Fibroblast of peridontal ligament (primary cell): Measurements from ENCODE around the gene SORBS1.

Source experiments
- DNase-seq: peaks from one replicate; pipeline ENCODE4 v3.0.0-alpha.2; 2010; ENCODE audit errors: extremely low read depth

SORBS1 gene

DNA sequence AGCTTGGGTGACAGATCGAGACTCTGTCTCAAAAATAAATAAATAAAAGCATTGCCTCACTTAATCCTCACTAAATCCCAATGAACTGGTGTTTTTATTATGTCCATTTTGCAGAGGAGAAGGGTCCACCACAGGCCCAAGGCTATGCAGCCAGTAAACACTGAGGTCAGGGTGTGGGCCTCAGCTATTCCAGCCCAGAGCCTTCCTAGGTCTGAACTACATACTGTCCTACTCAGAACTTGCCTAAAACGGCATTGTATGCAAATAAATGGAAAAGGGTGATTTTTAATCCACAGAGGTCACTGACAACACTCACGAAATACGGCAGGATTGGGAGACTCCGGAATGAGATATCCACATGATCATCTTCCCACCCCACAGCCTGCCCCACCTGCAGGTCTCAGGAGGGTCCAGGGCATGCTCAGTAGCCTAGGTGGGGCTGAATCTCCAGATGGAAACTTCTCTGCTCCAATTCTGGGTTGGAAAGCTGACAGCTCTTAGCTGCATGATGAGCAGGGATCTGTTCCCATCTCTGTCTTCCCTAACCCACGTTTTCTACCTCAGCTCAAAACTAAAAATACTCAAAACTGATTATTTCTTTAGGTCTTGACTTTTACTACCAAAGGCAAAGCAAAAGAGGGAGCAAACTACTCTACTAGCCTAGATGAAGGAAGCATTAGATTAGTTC is 121.0 kb downstream of the SORBS1 start:
- no peak for DNase-seq

DNA sequence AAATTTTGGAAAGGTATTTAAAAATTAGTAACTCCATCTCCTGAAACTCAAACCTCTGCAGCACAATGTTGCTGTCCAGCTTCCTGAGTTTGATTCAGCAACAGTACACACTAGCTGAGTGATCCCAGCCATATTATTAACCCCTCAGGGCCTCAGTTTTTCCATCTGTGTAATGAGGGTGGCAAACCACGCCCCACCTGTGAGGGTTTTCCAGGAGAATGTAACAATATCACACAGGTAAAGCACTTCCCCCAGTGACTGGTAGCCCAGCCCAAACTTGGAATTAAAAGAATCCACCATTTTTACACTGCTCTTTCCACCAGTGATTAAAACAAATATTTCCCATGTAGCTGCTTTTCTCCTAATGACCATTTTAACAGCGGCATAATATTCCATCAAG is 122.4 kb downstream of the SORBS1 start:
- DNase-seq, result no peak

DNA sequence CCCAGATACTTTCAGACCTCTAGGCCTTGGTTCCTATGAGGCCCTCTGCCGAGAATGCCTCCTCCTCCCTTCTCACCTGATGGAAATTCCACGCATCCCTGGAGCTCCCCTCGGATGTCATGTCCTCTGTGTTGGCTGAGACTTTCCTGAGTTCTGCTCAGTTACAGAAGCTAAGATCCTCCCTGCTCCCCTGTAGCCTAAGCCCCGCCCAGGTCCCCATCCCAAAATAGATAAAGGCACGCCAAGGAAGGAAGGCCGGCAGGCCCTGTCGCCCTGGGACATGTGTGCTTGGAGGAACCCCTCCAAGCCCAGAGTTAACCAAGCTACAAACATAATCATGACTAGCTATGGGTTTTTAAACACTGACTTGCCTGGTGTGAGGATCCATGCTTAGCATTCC is 123.5 kb downstream of the SORBS1 start:
- no peak for DNase-seq

GRCh38 chr10:95435548-95436279 is 125.5 kb downstream of the SORBS1 start:
- no peak for DNase-seq

DNA sequence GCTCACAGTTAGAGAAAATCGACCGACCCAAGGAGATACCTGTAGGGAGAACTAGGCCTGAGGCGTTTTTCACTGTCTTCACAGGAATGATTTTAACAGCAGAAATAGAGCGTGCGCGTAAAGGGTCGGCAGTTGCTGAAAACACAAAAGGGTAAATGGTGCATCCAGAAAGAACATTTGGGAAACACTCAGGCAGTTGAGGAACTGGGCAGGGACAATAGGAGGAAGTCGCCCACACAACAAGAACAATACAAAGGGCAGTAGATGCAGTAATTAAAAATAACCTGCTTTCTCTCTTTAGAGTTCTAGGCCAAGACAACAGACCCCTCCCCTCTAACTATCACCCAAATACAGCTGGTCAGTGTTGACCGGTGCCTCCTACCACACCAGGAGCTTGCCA is 126.6 kb downstream of the SORBS1 start:
- DNase-seq, result no peak

GRCh38 chr10:95431900-95432342 is 129.2 kb downstream of the SORBS1 start:
- no peak for DNase-seq

DNA sequence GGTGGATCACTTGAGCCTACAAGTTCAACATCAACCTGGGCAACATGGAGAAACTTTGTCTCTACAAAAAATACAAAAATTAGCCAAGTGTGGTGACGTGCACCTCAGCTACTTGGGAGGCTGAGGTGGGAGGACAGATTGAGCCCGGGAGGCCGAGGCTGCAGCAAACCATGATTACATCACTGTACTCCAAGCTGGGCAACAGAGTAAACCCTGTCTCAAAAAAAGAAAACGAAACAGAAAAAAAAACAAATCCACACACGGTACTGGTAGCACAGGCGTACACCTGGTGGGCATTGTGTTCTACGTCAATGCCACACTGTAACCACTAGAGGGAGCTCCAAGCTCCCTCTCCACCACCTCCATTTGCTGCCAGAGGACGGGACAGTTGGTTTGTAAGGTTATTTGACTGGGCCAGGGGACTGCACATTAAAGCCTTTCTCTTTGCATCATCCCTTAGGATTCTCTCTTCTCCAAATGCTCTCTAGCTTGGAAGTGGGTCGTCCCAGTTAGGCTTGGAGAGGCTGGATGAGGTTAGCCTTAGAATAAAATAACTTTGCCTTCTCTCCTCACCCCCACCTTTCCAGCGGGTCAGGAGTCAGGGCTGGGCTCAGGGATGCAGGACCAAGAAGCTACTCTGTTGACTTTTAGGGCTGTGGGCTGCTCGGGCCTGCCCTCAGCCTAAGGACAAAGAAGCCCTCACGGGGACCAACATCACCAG is 130.8 kb downstream of the SORBS1 start:
- peak; percentile 59 for DNase-seq

- DNase-seq, result no peak
Observed at GRCh38 chr10:95429639-95430038, 131.5 kb downstream of the SORBS1 start.

- no peak for DNase-seq
Observed at GRCh38 chr10:95428701-95429100, 132.5 kb downstream of the SORBS1 start.

GRCh38 chr10:95426482-95426881 is 134.7 kb downstream of the SORBS1 start:
- no peak for DNase-seq

GRCh38 chr10:95425592-95426465 is 135.3 kb downstream of the SORBS1 start:
- no peak for DNase-seq

DNA sequence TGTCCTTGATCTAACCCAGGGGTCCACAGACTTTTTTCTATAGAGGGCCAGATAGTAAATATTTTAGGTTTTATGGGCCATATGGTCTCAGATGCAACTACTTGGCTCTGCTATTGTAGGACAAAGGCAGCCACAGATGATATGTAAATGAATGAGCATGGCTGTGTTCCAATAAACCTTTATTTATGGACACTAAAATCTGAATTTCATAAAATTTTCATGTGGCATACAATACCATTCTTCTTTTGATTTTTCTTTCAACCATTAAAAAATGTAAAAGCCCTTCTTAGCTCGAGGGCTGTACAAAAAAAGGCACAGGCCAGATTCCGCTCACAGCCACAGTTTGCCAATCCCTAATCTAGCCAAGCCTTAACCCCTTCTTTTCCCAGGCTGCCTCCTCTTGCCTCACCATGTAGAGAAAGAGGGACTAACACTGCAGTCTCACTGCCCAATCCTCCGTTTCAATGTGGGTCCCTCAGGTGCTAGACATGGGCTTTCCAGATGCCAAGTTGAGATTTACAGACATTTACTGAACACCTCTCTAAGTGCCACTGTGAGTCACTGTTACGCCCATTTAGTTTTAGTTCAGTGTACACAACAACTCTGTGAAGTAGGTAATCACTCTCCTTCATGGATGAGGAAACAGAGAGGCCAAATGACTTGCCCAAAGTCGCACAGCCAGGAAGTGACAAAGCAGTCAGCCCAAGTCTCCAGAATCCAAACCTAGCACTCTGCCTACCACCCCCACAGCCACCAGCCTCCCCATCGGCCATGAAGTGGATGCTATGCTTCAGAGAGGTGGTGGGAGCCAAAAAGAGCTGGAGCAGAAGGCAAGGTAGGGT is 137.8 kb downstream of the SORBS1 start:
- no peak for DNase-seq

GRCh38 chr10:95422233-95422632 is 138.9 kb downstream of the SORBS1 start:
- no peak for DNase-seq

- DNase-seq, result no peak
Observed at GRCh38 chr10:95421782-95422181, 139.4 kb downstream of the SORBS1 start.

DNA sequence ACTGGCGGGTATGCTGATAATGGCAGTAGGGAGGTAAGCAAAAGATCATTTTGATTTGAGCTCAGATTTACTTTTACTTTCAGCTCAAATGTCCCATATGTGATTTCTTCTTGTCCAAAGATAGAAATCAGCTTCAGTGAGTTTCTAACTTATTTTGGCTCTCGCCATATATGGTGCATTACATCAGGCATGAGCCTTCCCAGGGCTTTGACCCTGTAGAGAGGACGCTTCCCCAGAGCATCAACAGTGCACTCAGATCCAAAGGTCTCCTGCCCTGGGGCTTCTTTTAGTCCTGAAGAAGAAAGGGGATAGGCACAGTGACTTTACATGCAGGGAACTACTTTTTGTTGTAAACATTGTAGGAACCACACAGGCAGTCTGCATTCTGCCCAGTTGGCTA is 141.8 kb downstream of the SORBS1 start:
- no peak for DNase-seq

GRCh38 chr10:95416973-95417372 is 144.2 kb downstream of the SORBS1 start:
- DNase-seq, result no peak

DNA sequence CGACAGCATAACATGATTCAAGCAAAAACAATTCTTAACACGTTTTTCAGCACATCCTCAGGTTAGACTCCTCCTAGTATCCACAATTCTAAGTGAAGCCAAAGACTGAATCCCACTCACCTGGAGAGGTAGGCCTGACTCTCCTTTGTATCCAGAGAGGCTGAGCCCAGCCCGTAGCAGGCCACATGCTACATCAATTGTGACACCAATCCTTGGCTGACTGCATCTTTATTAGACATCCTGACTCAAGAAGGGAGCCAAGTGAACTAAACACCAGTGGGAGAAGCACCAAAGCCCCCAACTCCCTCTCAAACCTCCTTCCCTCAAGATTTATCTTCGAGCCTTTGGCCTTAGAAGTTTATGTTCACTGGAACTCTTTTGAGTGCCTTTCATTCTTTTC is 144.9 kb downstream of the SORBS1 start:
- DNase-seq, result no peak

- no peak for DNase-seq
Observed at GRCh38 chr10:95415621-95416031, 145.5 kb downstream of the SORBS1 start.

- DNase-seq, result no peak
Observed at GRCh38 chr10:95414844-95415485, 146.2 kb downstream of the SORBS1 start.
